H9 (cell line): ENCODE measurements around the gene SCGB1A1. TPM values are rescaled to one million over a fixed set of nuclear protein-coding genes. Genes with fewer than 3 reads are reported as not detected.

Source experiments
- DNase-seq: peaks from one replicate; pipeline ENCODE4 v3.0.0-alpha.2; 2017
- H2AFZ ChIP-seq: one replicate; pipeline ENCODE4 v1.6.1; 2013; ENCODE audit warnings: mild to moderate bottlenecking, low read length, control low read depth, moderate library complexity
- H2AK5ac ChIP-seq: 2 replicates; pipeline ENCODE4 v1.6.1; 2013; ENCODE audit warnings: low read length, control low read depth, mixed read lengths; ENCODE audit not compliant: insufficient read length
- H2BK120ac ChIP-seq: one replicate; pipeline ENCODE4 v1.6.1; 2013; ENCODE audit warnings: low read depth, mild to moderate bottlenecking, low read length, control low read depth, inconsistent platforms; ENCODE audit not compliant: poor library complexity, severe bottlenecking
- H2BK12ac ChIP-seq: 2 replicates; pipeline ENCODE4 v1.6.1; 2013; ENCODE audit warnings: low read length, control low read depth, mixed read lengths, low read depth; ENCODE audit not compliant: insufficient read length
- H2BK15ac ChIP-seq: 2 replicates; pipeline ENCODE4 v1.6.1; 2013; ENCODE audit warnings: low read depth, low read length, control low read depth
- H2BK20ac ChIP-seq: one replicate; pipeline ENCODE4 v1.6.1; 2013; ENCODE audit warnings: low read depth, mild to moderate bottlenecking, low read length, control low read depth, inconsistent platforms; ENCODE audit not compliant: poor library complexity, severe bottlenecking
- H2BK5ac ChIP-seq: 2 replicates; pipeline ENCODE4 v1.6.1; 2013; ENCODE audit warnings: low read length, control low read depth, mixed read lengths; ENCODE audit not compliant: insufficient read length
- H3K14ac ChIP-seq: 2 replicates; pipeline ENCODE4 v1.6.1; 2013; ENCODE audit warnings: low read length, control low read depth; ENCODE audit not compliant: insufficient read depth
- H3K18ac ChIP-seq: 2 replicates; pipeline ENCODE4 v1.6.1; 2013; ENCODE audit warnings: low read depth, mild to moderate bottlenecking, mixed read lengths, low read length, control low read depth; ENCODE audit not compliant: insufficient read length
- H3K23ac ChIP-seq: 2 replicates; pipeline ENCODE4 v1.6.1; 2013; ENCODE audit warnings: low read length, control low read depth, mixed read lengths, low read depth; ENCODE audit not compliant: insufficient read length
- H3K23me2 ChIP-seq: 2 replicates; pipeline ENCODE4 v1.6.1; 2013; ENCODE audit warnings: low read depth, mild to moderate bottlenecking, mixed read lengths, low read length, control low read depth; ENCODE audit not compliant: insufficient read length, poor library complexity, severe bottlenecking
- H3K27ac ChIP-seq: 2 replicates; pipeline ENCODE4 v1.5.1; 2013; ENCODE audit warnings: low read length, control low read depth, mixed read lengths, low read depth; ENCODE audit not compliant: insufficient read length
- H3K27me3 ChIP-seq: 2 replicates; pipeline ENCODE4 v1.6.1; 2013; ENCODE audit warnings: low read length, control low read depth, inconsistent platforms; ENCODE audit not compliant: insufficient read depth
- H3K4ac ChIP-seq: 2 replicates; pipeline ENCODE4 v1.6.1; 2013; ENCODE audit warnings: low read depth, mild to moderate bottlenecking, control low read depth, inconsistent platforms, low read length, moderate library complexity
- H3K4me1 ChIP-seq: 2 replicates; pipeline ENCODE4 v1.6.1; 2013; ENCODE audit warnings: low read length, control low read depth, inconsistent platforms; ENCODE audit not compliant: insufficient read depth
- H3K4me2 ChIP-seq: 2 replicates; pipeline ENCODE4 v1.6.1; 2013; ENCODE audit warnings: low read length, control low read depth, mixed read lengths; ENCODE audit not compliant: insufficient read length, insufficient read depth
- H3K56ac ChIP-seq: 2 replicates; pipeline ENCODE4 v1.6.1; 2013; ENCODE audit warnings: low read depth, mild to moderate bottlenecking, mixed read lengths, low read length, control low read depth; ENCODE audit not compliant: insufficient read length
- H3K79me1 ChIP-seq: 2 replicates; pipeline ENCODE4 v1.6.1; 2013; ENCODE audit warnings: low read depth, mild to moderate bottlenecking, moderate library complexity, low read length, control low read depth, inconsistent platforms; ENCODE audit not compliant: insufficient read depth, poor library complexity, severe bottlenecking
- H3K79me2 ChIP-seq: 2 replicates; pipeline ENCODE4 v1.6.1; 2013; ENCODE audit warnings: low read length, control low read depth, inconsistent platforms; ENCODE audit not compliant: insufficient read depth
- H3K9ac ChIP-seq: 2 replicates; pipeline ENCODE4 v1.6.1; 2013; ENCODE audit warnings: low read length, control low read depth, mixed read lengths; ENCODE audit not compliant: insufficient read length; ENCODE audit errors: extremely low read depth
- H3K9me3 ChIP-seq: one replicate; pipeline ENCODE4 v1.6.1; 2013; ENCODE audit warnings: low read depth, low read length, inconsistent platforms; ENCODE audit not compliant: control insufficient read depth
- H3T11ph ChIP-seq: one replicate; pipeline ENCODE4 v1.6.1; 2013; ENCODE audit warnings: mild to moderate bottlenecking, low read length, control low read depth, inconsistent platforms
- H4K20me1 ChIP-seq: one replicate; pipeline ENCODE4 v1.6.1; 2013; ENCODE audit not compliant: control insufficient read depth, insufficient read length, insufficient read depth
- H4K5ac ChIP-seq: 2 replicates; pipeline ENCODE4 v1.6.1; 2013; ENCODE audit warnings: low read depth, mild to moderate bottlenecking, mixed read lengths, low read length, control low read depth; ENCODE audit not compliant: insufficient read length
- H4K8ac ChIP-seq: replicated peaks from 2 replicates; pipeline ENCODE4 v1.6.1; 2013; ENCODE audit warnings: low read length, control low read depth, mixed read lengths, low read depth; ENCODE audit not compliant: insufficient read length
- H4K91ac ChIP-seq: 2 replicates; pipeline ENCODE4 v1.6.1; 2013; ENCODE audit warnings: low read depth, mild to moderate bottlenecking, moderate library complexity, mixed read lengths, low read length, control low read depth; ENCODE audit not compliant: insufficient read length
- H3K27ac Mint-ChIP-seq, 3 experiments: 2 replicates in 2 of 3; 3 replicates in 1 of 3; pipeline ENCODE4 v1.8.0; 2020 to 2021; ENCODE audit warnings: mixed read lengths in 3 of 3, mild to moderate bottlenecking in 1 of 3, moderate library complexity in 1 of 3
- H3K27me3 Mint-ChIP-seq: 2 replicates; pipeline ENCODE4 v1.8.0; 2021; ENCODE audit warnings: low read depth, mild to moderate bottlenecking, moderate library complexity, mixed read lengths
- H3K36me3 Mint-ChIP-seq, 3 experiments: 2 replicates in 2 of 3; 3 replicates in 1 of 3; pipeline ENCODE4 v1.8.0; 2020 to 2021; ENCODE audit warnings: low read depth in 3 of 3, mixed read lengths in 3 of 3; ENCODE audit not compliant: insufficient read depth in 1 of 3
- H3K4me1 Mint-ChIP-seq, 2 experiments: 2 replicates each; pipeline ENCODE4 v1.8.0; 2020; ENCODE audit warnings: mixed read lengths in 2 of 2
- H3K4me3 Mint-ChIP-seq, 2 experiments: 2 replicates in 1 of 2; 3 replicates in 1 of 2; pipeline ENCODE4 v1.8.0; 2020 to 2021; ENCODE audit warnings: mild to moderate bottlenecking in 2 of 2, mixed read lengths in 2 of 2, moderate library complexity in 1 of 2
- H3K9me3 Mint-ChIP-seq, 2 experiments: 2 replicates in 1 of 2; 3 replicates in 1 of 2; pipeline ENCODE4 v1.8.0; 2020; ENCODE audit warnings: mild to moderate bottlenecking in 2 of 2, mixed read lengths in 2 of 2, moderate library complexity in 1 of 2
- CTCF ChIP-seq: fragments of 200-600 bp; sonication (generic); conservative IDR thresholded peaks from 3 replicates; pipeline ENCODE4 v1.8.0; 2021; ENCODE audit warnings: antibody characterized with exemption, mild to moderate bottlenecking
- WGBS: extraction: QIAGEN DNeasy Blood & Tissue Kit; methylation state at CpG from one replicate; pipeline ENCODE4 v1.1.7; 2013; ENCODE audit warnings: missing lambda C conversion rate, low lambda C conversion rate, mixed read lengths; ENCODE audit not compliant: insufficient read length; ENCODE audit errors: extremely low coverage; 5-methylcytosine and 5-hydroxymethylcytosine counted together
- total RNA-seq: library from RNA; stranded (reverse); gene quantifications from 2 replicates; pipeline ENCODE4 v1.2.1, GENCODE V29; 2021

SCGB1A1 gene
- total RNA-seq, 1 experiment from 2014 or later: not detected

GRCh38 chr11:62423012-62423411 is 4.2 kb downstream of the SCGB1A1 start:
- Histone ChIP-seq H2BK12ac (no peak overlapping the region), H3K4me1 (0 out of 2 replicates have a peak, but pooled peaks cover 3% of the 10 kb centered on the region), H2BK20ac (no peak overlapping the region), H3K9me3 (no peaks in the 10 kb centered on the region), H3K18ac (no peak overlapping the region), H3T11ph (no peak overlapping the region), H2BK120ac (no peak overlapping the region), H3K4me2 (no peak overlapping the region), H4K20me1 (no peaks in the 10 kb centered on the region), H3K23ac (no peak overlapping the region), H3K56ac (no peak overlapping the region), H4K91ac (no peak overlapping the region), H3K14ac (no peak overlapping the region), H3K27ac (no peak overlapping the region), H2AK5ac (no peak overlapping the region), H3K79me2 (no peaks in the 10 kb centered on the region), H4K5ac (no peak overlapping the region), H4K8ac (no peak overlapping the region), H3K9ac (no peak overlapping the region), H3K27me3 (peaks cover 2% of the 10 kb centered on the region; the same call in 1 of the 2 replicates), H3K4ac (no peak overlapping the region), H2AFZ (no peak overlapping the region), H2BK5ac (no peak overlapping the region), H3K79me1 (no peaks in the 10 kb centered on the region), H2BK15ac (no peak overlapping the region), H3K23me2 (no peaks in the 10 kb centered on the region)
- WGBS: no CpG with 5 or more reads among the region's 4 CpGs
- H3K36me3 Mint-ChIP-seq: no peaks in the 10 kb centered on the region
- DNase-seq: no peak
- H3K9me3 Mint-ChIP-seq: no peaks in the 10 kb centered on the region
- no peak overlapping the region for H3K4me3 Mint-ChIP-seq
- no peak overlapping the region for H3K27ac Mint-ChIP-seq
- peaks cover 17 to 25% of the 10 kb centered on the region in 2 experiments for H3K4me1 Mint-ChIP-seq
- peaks cover 69% of the 10 kb centered on the region for H3K27me3 Mint-ChIP-seq
- TF ChIP-seq CTCF: no peak
